GM21786 (cell line): ENCODE results near the gene PIPOX.

Experiments
- ATAC-seq: cut with Tn5 transposase; IDR thresholded peaks from one replicate; pipeline ENCODE4 v1.9.1; 2021; ENCODE audit not compliant: unreplicated experiment

Gene PIPOX, protein sequence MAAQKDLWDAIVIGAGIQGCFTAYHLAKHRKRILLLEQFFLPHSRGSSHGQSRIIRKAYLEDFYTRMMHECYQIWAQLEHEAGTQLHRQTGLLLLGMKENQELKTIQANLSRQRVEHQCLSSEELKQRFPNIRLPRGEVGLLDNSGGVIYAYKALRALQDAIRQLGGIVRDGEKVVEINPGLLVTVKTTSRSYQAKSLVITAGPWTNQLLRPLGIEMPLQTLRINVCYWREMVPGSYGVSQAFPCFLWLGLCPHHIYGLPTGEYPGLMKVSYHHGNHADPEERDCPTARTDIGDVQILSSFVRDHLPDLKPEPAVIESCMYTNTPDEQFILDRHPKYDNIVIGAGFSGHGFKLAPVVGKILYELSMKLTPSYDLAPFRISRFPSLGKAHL

DNA sequence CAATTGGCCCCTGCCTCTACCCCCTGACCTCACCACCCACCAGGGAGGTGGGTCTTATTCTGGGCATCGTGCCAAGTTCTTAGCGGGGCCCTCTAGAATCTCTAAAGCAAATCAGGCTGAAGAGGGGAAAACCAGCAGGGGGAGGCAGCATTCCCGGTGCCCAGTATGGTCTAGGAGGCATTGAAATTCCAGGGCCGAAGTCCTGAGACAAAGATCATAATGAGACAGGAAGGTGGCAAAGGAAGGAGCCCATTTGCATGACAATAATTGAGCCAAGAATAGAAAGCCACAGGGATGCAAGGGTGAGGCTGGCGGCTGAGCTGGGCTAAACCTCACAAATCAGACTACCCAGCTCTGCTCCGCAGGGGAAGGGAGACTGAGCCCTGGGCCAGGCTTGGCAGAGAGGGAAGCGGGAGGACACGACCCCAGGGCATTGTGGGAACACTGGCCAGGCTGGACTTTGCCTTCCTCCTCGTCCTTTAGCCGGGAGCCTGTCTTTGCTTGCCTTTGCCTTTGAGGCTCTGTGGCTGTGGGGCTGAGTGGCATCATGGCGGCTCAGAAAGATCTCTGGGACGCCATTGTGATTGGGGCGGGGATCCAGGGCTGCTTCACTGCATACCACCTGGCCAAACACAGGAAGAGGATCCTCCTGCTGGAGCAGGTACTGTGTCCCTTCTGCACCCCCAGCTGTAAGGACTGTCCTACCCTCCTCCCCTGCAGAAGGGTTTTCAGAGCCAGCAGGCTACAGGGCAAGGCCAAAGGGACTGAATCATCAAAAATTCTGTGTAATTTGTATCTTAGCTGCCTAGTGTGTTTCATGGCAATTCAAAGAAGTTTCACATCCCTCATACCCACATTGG, at the start of gene PIPOX:
Gene PIPOX (plus strand): TSS at position 463 of the 860 bp plus-strand sequence. CDS start 85 bp downstream, at position 548.
- no peak for ATAC-seq

GRCh38 chr17:28993645-28994426, 49.1 kb upstream of the PIPOX start:
- no peak for ATAC-seq

DNA sequence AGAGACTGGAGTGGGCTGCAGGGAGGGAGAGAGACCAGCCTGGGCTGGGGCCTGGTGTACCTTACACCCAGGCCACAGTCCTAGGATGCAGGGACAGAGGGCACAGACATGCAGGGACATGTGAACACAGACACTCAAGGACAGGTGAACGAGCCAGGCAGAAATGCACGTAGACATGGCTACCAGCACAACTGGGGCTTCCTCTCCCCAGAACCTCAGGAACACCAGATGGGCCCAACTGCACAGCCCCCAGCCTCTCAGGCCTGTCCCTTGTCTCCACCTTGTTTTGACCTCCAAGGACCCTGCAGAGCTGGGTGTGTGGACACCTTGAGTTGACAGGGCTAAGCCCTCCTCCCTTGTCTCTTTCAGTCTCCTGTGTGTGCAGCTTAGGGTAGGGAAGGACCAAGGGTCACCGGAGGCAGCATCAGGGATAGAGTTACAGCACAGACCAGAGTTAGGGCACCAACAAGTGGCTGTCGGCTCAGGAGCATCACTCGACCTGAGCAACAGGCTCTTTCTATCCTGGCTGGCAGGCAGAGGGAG, 46.3 kb upstream of the PIPOX start:
- ATAC-seq = no peak

GRCh38 chr17:28997806-28998205, 45.1 kb upstream of the PIPOX start:
- no peak for ATAC-seq

- no peak for ATAC-seq
Observed at GRCh38 chr17:28999206-28999605, 43.7 kb upstream of the PIPOX start.

DNA sequence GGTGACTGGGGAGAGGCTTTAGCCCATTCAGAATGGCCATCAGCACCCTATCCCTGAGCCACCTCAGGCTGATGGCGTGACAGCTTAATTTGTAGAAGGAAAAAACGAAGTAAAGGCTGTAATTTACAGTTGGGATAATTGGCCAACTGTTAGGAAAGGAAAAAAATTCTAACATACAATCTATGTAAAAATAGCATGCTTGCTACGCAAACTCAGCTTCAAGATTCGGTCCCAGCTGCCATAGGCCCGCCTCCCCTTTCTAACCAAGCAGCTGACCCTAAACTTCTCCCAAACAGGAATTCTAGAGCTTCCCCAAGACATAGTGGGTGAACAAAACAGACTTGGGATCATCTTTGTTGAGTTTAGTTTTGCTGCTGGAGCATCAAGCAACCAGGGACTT, 42.0 kb upstream of the PIPOX start:
- ATAC-seq = no peak

- ATAC-seq = no peak
Observed at GRCh38 chr17:29002811-29003210, 40.1 kb upstream of the PIPOX start.

GRCh38 chr17:29003289-29003688, 39.7 kb upstream of the PIPOX start:
- no peak for ATAC-seq

DNA sequence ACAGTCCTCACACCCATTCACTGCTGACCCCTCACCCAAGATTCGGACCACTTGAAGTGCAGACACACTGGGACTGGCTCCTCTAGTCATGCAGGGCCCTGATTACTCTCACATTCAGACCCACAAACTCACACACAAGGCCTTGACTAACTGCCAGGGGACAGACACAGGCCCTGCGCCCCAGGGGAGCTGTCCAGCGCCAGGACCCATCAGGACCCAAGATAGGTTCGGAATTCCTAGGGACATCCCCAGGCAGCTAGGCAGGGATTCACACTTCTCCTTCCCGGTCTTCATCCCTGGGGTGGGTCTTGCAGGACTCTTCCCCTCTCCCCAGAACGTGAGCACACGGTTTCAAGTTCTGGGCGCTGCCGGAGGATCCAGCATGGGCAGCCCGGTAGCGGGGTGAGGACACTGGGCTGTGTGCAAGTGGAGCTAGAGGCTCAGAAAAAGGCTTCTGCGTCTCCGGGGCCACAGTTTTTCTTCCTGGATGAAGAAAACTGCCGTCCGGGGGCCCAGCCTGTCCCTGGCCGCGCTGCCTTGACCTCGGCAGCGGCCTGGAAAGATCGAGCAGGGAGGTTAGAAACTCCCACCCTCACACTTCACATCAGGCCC, 38.8 kb upstream of the PIPOX start:
- no peak for ATAC-seq

- ATAC-seq = no peak
Observed at GRCh38 chr17:29005936-29006511, 36.9 kb upstream of the PIPOX start, which contains the start of gene SEZ6. TSS of gene SEZ6 (minus strand) at chr17:29006033. CDS start at chr17:29005869, 164 bp downstream.

DNA sequence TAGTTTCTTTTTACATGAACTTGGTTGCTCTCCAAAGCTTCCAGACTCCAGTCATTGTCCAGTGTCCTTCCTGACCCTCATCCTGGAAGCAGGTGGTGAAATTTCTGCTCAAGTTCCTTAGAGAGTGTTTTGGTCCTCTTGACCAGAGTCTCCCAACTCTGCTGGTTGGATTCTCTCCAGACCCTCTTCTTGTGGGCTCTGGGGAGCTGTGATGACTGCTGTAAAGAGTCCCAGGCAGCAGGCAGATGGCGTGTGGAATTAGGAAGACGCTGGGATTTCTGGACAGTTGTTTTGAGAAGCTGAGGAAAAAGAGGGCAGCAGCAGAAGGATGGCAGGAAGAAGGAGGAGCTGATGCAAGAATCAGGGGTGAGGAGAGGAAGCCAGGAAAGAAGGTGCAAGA, 35.5 kb upstream of the PIPOX start:
- ATAC-seq = no peak

DNA sequence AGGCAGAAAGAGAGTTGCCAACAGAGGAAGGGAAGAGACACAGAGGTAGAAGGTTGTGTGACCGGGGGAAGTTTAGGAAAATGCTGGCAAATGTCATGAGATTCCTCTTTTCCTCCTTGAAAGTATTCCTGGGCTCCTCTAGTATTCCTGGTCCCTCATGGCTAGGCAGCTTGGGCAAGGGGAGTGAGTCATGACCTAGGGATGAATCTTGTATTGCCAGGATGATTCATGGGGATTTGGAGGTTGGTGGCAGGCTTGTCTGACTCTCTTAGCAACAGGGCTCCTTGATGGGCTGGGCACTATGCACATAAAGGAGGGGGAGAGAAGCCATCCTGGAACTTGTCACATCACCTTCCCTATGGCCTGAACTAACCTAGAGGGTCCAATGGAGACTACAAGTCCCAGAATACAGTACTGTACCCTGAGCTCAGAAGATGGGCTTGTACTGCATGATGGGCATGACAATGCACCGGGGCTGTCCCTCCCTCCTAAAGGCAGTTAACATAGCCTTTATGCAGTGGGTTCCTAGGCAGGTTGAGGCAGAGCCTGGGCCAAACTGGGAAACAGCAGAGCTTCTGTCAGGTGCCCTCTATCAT, 35.0 kb upstream of the PIPOX start:
- ATAC-seq = no peak

- ATAC-seq = no peak
Observed at GRCh38 chr17:29008591-29008990, 34.4 kb upstream of the PIPOX start.

GRCh38 chr17:29010129-29010528, 32.8 kb upstream of the PIPOX start:
- ATAC-seq = no peak

- ATAC-seq = no peak
Observed at GRCh38 chr17:29010586-29010985, 32.4 kb upstream of the PIPOX start.

- no peak for ATAC-seq
Observed at GRCh38 chr17:29012535-29012934, 30.4 kb upstream of the PIPOX start.

DNA sequence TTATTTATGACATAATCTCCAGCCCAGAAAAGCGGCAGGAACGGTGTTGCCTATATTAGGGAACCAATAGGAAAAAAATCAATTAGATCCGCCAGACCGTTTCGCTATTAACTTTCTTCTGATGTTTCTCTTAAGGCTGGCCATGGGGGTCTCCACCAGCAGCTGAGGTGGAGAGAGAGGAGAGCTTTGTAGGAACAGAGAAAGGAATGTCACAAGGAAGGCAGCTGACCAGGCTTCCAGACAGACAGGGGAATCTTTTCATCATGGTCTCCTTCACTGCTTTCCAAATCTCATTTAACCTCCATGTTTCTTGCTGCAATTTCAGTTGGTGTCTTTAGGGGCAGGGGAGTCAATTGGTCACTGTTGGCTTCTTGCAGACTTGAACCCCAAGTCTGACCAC, 28.2 kb upstream of the PIPOX start:
- ATAC-seq = no peak

DNA sequence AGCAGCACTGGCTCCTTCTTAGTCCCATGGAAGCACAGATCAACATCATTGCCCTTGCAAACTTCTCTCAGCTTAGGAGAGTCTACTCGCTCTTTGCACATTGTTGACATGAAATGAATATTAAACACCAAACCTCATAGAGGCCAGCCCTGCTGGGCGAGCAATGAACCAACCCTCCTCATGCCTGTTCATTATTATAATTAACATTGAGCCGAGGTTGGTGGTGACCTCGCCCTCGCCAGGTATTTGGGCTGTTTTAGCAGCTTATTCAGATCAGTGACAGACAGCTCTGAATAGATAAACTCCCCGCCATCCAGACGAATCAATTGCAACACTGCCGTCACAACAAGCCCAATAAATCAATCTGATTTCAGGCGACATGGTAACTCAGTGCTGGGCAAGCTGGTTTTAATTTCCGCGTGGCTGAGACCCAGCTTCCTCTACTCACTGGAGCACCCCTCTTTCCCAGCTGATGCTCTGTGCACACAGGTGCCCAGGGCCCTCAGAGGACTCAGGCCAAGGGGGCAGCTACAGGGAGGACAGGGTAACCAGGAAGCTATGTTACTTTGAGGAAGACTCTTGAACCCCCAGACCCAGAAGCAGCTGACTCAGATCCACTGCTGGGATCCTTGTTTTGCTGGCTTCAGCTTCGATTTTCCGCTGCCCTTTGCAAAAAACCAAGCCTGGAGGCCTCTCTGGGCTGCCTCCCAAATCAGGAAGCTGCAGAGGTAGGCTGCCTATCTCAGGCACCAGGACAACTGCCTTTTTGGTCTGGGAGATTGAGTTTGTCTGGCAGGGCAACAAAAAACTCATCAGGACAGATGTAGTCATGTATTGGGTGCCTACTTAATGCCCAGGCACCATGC, 26.4 kb upstream of the PIPOX start:
- ATAC-seq = no peak
